GM23248 (cell line): ENCODE results near the gene CNIH4.

Source experiments
- EZH2 ChIP-seq: fragments of 200-600 bp; sonication (generic); IDR thresholded peaks from 2 replicates; pipeline ENCODE4 v1.6.1; 2018; ENCODE audit warnings: antibody characterized with exemption, mild to moderate bottlenecking; ENCODE audit not compliant: insufficient read depth, poor library complexity, severe bottlenecking
- EZH2phosphoT487 ChIP-seq: fragments of 200-600 bp; sonication (generic); IDR thresholded peaks from 2 replicates; pipeline ENCODE4 v1.6.1; 2018; ENCODE audit warnings: antibody characterized with exemption, moderate library complexity, mild to moderate bottlenecking, low read depth; ENCODE audit not compliant: insufficient read depth

- TF ChIP-seq EZH2 (no peak), EZH2phosphoT487 (no peak)
Measured at GRCh38 chr1:224407571-224408293, 51.1 kb downstream of the CNIH4 start.
